Endodermal cell (in vitro differentiated cells): ENCODE measurements around the gene NKD1. TPM values are rescaled to one million over a fixed set of nuclear protein-coding genes. Genes with fewer than 3 reads are reported as not detected.

Source experiments
- DNase-seq: peaks from one replicate; pipeline ENCODE4 v3.0.0-alpha.2; 2017
- H3K27ac ChIP-seq: 2 replicates; pipeline ENCODE4 v1.5.1; 2013; ENCODE audit warnings: mild to moderate bottlenecking, low read depth, low read length, moderate library complexity
- H3K27me3 ChIP-seq: 2 replicates; pipeline ENCODE4 v1.6.1; 2013; ENCODE audit warnings: mild to moderate bottlenecking, low read length, moderate library complexity; ENCODE audit not compliant: insufficient read depth, control insufficient read depth, poor library complexity, severe bottlenecking
- H3K36me3 ChIP-seq: 2 replicates; pipeline ENCODE4 v1.7.0; 2013; ENCODE audit warnings: mild to moderate bottlenecking, low read length, moderate library complexity; ENCODE audit not compliant: control insufficient read depth, insufficient read depth
- H3K4me1 ChIP-seq: one replicate; pipeline ENCODE4 v1.7.0; 2013; ENCODE audit warnings: low read length; ENCODE audit not compliant: control insufficient read depth, insufficient read depth
- H3K4me3 ChIP-seq: 2 replicates; pipeline ENCODE4 v1.5.1; 2013; ENCODE audit warnings: mild to moderate bottlenecking, low read length, moderate library complexity
- H3K9ac ChIP-seq: 2 replicates; pipeline ENCODE4 v1.6.1; 2013; ENCODE audit warnings: mild to moderate bottlenecking, low read length, moderate library complexity; ENCODE audit not compliant: poor library complexity, severe bottlenecking; ENCODE audit errors: extremely low read depth
- H3K9me3 ChIP-seq: 2 replicates; pipeline ENCODE4 v1.6.1; 2013; ENCODE audit warnings: mild to moderate bottlenecking, low read length, moderate library complexity; ENCODE audit not compliant: control insufficient read depth
- H3K27ac Mint-ChIP-seq: 2 replicates; pipeline ENCODE4 v1.8.0; 2020; ENCODE audit warnings: mixed read lengths
- H3K27me3 Mint-ChIP-seq: 2 replicates; pipeline ENCODE4 v1.8.0; 2021; ENCODE audit warnings: mild to moderate bottlenecking, mixed read lengths; ENCODE audit not compliant: insufficient read depth
- H3K36me3 Mint-ChIP-seq: 2 replicates; pipeline ENCODE4 v1.8.0; 2020; ENCODE audit warnings: low read depth, mixed read lengths
- H3K4me1 Mint-ChIP-seq: 2 replicates; pipeline ENCODE4 v1.8.0; 2020; ENCODE audit warnings: mixed read lengths
- H3K4me3 Mint-ChIP-seq: 2 replicates; pipeline ENCODE4 v1.8.0; 2020; ENCODE audit warnings: mild to moderate bottlenecking, moderate library complexity, mixed read lengths
- H3K9me3 Mint-ChIP-seq: 2 replicates; pipeline ENCODE4 v1.8.0; 2020; ENCODE audit warnings: mild to moderate bottlenecking, mixed read lengths
- CTCF ChIP-seq: fragments of 200-600 bp; sonication (generic); conservative IDR thresholded peaks from 2 replicates; pipeline ENCODE4 v1.5.0; 2021; ENCODE audit warnings: antibody characterized with exemption, mild to moderate bottlenecking
- WGBS, 2 experiments: methylation state at CpG; one replicate each; pipeline versions ENCODE4 v1.1.5 to v1.1.7; 2013; ENCODE audit warnings: missing lambda C conversion rate in 2 of 2, mixed read lengths in 1 of 2; ENCODE audit not compliant: insufficient coverage in 1 of 2, insufficient read length in 1 of 2; 5-methylcytosine and 5-hydroxymethylcytosine counted together
- total RNA-seq, 2 donors: library from RNA; stranded (reverse); fragmentation: NEBNext Ultra II Directional in 1 of 2; extraction: Animal tissue kit (Norgen Biotek cat#: 25700) in 1 of 2; gene quantifications; 2 replicates in 1 of 2; 3 replicates in 1 of 2; pipeline ENCODE4 v1.2.1, GENCODE V29; 2021

Gene NKD1
- total RNA-seq, 2 donors from 2014 or later = 7.0 to 9.5 TPM

DNA sequence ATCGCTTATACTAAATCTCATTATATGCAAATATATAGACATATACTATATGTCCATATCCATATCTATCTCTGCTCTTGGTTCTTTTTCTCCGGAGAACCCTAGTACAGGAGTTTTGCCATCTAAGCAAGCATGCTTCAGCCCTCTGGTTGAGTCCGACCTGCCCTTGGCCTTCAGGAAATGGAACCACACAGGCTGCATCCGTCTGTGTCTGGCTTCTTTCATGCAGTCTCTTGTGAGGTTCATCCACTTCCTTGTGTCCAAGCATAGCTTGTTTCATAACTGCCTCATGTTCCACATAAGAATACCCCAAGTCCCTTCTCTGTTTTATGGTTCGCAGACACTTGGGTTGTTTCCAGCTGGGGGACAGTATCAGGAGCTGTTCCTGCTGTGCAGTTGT is 116.1 kb downstream of the NKD1 start:
- H3K27me3 Mint-ChIP-seq = peaks cover 14% of the 10 kb centered on the region
- Histone ChIP-seq H3K4me1 (no peaks in the 10 kb centered on the region), H3K9me3 (peaks cover 15% of the 10 kb centered on the region), H3K9ac (no peak overlapping the region), H3K36me3 (no peaks in the 10 kb centered on the region), H3K4me3 (no peak overlapping the region), H3K27me3 (no peaks in the 10 kb centered on the region), H3K27ac (no peak overlapping the region)
- no peaks in the 10 kb centered on the region for H3K4me1 Mint-ChIP-seq
- H3K27ac Mint-ChIP-seq = no peak overlapping the region
- peaks cover 7% of the 10 kb centered on the region for H3K9me3 Mint-ChIP-seq
- no peak overlapping the region for H3K4me3 Mint-ChIP-seq
- H3K36me3 Mint-ChIP-seq = no peaks in the 10 kb centered on the region
- DNase-seq = no peak
- 94 to 100% methylated on average over 3 to 4 of the region's 5 CpGs for WGBS, 2 experiments
- no peak for TF ChIP-seq CTCF

DNA sequence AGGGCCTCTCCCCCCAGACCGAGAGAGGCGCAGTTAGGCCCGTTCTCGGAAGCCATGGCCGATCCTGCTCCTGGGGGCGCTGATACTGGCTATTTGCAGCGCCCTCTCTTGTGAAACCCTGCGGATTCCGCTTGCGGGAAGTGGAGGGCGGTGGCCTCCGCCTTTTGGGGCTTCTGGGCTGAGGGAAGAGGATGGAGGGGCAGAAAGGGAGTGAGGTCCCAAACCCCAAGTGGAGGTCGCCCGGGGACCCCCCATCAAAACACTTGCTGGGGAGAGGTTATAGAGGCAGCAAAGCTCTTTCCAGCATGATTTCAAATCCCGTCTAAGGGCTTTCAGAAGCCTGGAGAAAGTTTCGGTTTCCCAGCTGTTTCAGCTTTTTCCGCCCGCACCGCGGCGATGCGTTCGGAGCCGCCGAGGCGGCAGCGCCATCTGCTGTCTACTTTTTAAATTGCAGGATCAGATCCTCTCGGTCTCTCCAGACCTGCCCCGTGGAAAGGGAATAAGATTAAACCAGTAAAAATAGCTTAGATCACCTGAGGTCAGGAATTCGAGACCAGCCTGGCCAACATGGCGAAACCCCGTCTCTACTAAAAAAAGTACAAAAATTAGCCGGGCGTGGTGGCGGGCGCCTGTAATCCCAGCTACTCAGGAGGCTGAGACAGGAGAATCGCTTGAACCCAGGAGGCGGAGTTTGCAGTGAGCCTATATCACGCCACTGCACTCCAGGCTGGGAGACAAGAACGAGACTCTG is 117.1 kb downstream of the NKD1 start:
- H3K27ac ChIP-seq = no peak overlapping the region
- DNase-seq = peak; percentile 96
- peaks cover 15% of the 10 kb centered on the region for H3K9me3 ChIP-seq
- no peaks in the 10 kb centered on the region for H3K36me3 ChIP-seq
- H3K4me1 Mint-ChIP-seq = no peaks in the 10 kb centered on the region
- no peak overlapping the region for H3K9ac ChIP-seq
- TF ChIP-seq CTCF = peak; percentile 93
- no peaks in the 10 kb centered on the region for H3K4me1 ChIP-seq
- WGBS, 2 experiments = 34 to 46% methylated on average over 24 to 40 of the region's 40 CpGs
- peak overlapping the region; percentile 39 for H3K4me3 Mint-ChIP-seq
- no peaks in the 10 kb centered on the region for H3K27me3 ChIP-seq
- H3K27ac Mint-ChIP-seq = no peak overlapping the region
- H3K27me3 Mint-ChIP-seq = peaks cover 14% of the 10 kb centered on the region
- no peak overlapping the region for H3K4me3 ChIP-seq
- no peaks in the 10 kb centered on the region for H3K36me3 Mint-ChIP-seq
- peaks cover 7% of the 10 kb centered on the region for H3K9me3 Mint-ChIP-seq

- Histone ChIP-seq H3K27ac (no peak overlapping the region), H3K36me3 (no peaks in the 10 kb centered on the region), H3K9me3 (peaks cover 23% of the 10 kb centered on the region), H3K4me1 (no peaks in the 10 kb centered on the region), H3K4me3 (no peak overlapping the region), H3K9ac (no peak overlapping the region), H3K27me3 (no peaks in the 10 kb centered on the region)
- no peak overlapping the region for H3K4me3 Mint-ChIP-seq
- 90 to 94% methylated on average over 6 to 9 of the region's 9 CpGs for WGBS, 2 experiments
- H3K27ac Mint-ChIP-seq = no peak overlapping the region
- no peaks in the 10 kb centered on the region for H3K4me1 Mint-ChIP-seq
- TF ChIP-seq CTCF = peak; percentile 33
- H3K9me3 Mint-ChIP-seq = peaks cover 14% of the 10 kb centered on the region
- H3K36me3 Mint-ChIP-seq = no peaks in the 10 kb centered on the region
- peaks cover 16% of the 10 kb centered on the region for H3K27me3 Mint-ChIP-seq
- DNase-seq = peak; percentile 74
Measured at GRCh38 chr16:50666658-50667496, 118.7 kb downstream of the NKD1 start.
